RPMI7951 (cell line): ENCODE measurements around the gene SLN. TPM values are rescaled to one million over a fixed set of nuclear protein-coding genes. Genes with fewer than 3 reads are reported as not detected.

Experiments
- DNase-seq: peaks from one replicate; pipeline ENCODE4 v3.0.0-alpha.2; 2012; ENCODE audit warnings: low read depth
- total RNA-seq: library from RNA; depleted of rRNA; stranded (reverse); fragments of >200 nt; shearing (Covaris generic); gene quantifications from 2 replicates; pipeline ENCODE4 v1.2.3, GENCODE V29; 2014; rRNA removed

SLN gene
- total RNA-seq, 1 experiment from 2014 or later = not detected

GRCh38 chr11:107683807-107684206 is 28.0 kb downstream of the SLN start:
- DNase-seq = peak; percentile 26

DNA sequence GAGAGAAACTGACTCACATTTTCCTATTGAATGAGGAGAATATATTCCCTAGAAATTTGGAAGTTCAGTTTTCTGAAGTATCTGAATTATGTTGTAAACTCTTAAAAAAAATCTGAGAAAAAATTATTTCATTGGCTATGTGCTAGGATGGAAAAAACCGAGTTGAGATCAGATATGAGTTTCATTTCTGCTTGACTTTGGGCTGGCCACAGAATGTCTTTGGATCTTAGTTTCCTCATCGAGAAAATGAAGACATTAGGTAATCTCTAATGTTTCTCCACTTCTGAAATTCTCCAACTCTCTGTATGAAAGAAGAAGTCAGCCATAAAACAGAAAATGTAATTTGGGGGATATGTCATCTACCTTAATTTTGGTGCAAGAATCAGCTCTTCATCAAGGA is 28.8 kb downstream of the SLN start:
- DNase-seq = no peak

DNA sequence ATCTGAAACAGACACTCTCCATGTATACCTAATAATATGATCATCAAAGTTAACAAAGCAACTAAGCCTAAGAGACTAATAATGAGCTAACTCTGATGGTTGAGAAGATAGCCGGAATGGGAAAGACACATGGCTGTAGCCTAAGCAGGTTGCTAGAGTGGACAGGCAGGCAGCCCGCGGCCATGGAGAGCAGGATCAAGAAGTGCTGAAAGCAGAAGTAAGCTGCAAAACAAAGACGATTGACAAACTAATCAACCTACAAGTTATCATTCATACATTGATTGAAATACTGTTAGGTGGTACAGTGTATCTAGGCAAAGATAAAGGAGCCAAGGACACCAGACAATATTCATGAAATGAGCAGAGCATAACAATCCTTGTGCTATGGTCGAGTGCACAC is 29.3 kb downstream of the SLN start:
- no peak for DNase-seq

DNA sequence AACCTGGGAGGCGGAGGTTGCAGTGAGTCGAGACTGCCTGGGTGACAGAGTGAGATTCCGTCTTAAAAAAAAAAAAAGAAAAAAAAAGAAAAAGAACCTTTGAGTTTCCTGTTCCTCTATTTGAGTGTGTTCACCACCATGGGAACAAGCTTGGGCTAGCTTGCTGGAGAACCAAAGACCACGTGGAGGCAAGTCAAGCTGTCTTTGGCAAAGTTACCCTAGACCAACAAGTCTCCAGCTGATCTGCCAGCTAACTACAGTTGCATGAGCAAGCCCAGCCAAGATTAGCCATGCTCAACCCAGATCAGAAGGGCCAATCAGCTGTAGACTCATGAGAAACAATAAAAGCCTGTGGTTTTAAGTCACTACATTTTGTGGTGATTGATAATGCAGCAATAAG is 29.7 kb downstream of the SLN start:
- no peak for DNase-seq

GRCh38 chr11:107679255-107680024 is 32.4 kb downstream of the SLN start:
- DNase-seq = no peak

- DNase-seq = no peak
These were observed 33.3 kb downstream of the SLN start for GRCh38 chr11:107678632-107678971.

GRCh38 chr11:107677924-107678631 is 33.8 kb downstream of the SLN start:
- no peak for DNase-seq

GRCh38 chr11:107676336-107677057 is 35.4 kb downstream of the SLN start:
- no peak for DNase-seq

- no peak for DNase-seq
These were observed 36.0 kb downstream of the SLN start for GRCh38 chr11:107675902-107676301.

GRCh38 chr11:107669893-107670601 is 41.8 kb downstream of the SLN start:
- no peak for DNase-seq

DNA sequence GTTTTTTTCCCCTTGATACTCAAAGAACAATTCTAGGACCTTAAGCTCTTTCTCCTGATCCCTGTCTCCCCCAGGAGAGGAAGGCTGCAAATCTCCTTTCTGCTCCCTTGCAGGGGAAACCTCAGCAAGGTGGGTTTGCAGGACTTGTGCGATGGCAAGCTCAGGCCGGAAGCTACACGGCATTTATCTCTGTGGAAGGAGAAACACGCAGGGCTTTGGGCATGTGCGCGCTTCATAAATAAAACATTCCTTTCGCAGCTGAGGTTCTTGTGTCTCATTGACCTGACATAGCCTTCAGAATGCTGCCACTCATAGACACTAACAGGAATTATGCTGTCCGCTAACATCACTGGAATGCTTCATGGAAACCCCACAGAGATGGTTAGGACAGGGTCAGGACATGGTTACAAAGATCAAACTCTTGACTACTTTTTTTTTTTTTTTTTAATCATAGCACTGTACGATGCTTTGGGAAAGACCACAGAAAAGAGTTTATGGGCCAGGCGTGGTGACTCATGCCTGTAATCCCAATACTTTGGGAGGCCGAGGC is 42.6 kb downstream of the SLN start:
- DNase-seq = no peak

GRCh38 chr11:107666911-107667613 is 44.8 kb downstream of the SLN start:
- DNase-seq = no peak

- peak; percentile 57 for DNase-seq
These were observed 46.8 kb downstream of the SLN start for GRCh38 chr11:107665018-107665417.

DNA sequence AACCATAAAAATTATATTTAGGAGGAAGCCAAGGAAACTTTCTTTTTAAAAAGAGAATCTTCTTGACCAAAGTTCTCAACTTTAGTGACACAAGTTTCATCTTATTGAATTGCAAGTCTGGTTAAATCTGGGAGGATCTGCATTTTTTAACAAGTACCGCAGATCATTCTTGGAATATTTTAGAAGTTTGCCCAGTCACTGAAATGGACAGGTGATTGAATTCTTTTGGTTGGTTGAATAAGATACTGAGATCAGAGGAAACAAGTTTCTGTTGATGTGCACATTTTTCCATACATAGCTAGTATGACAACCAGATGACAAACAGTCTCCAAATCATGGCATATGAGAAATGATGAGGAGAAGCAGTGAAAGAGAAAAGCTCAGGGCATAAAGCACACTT is 50.2 kb downstream of the SLN start:
- DNase-seq = no peak

GRCh38 chr11:107660066-107660465 is 51.8 kb downstream of the SLN start:
- no peak for DNase-seq

DNA sequence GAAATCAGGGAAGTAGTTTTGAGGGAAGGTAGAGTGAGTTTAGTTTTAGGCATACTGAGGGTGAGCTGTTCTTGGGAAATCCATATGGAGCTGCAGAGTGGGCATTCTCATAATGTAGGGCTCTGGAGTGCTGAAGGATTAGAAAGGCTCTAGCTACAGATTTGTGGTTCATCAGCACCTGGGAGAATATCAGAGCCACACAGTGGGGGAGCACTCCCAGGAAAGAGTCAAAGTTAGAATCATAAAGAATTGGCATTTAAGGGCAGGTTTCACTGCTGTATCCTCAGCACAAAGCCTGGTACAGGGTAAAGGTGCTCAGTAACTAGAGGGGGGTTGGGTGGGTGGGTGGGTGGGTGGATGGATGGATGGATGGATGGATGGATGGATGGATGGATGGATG is 52.5 kb downstream of the SLN start:
- no peak for DNase-seq

Other genes with a start within 250 kb of the SLN start
- gene ALKBH8, start 146.3 kb downstream of the SLN start, total RNA-seq = 11.2 and 11.3 TPM in 2 replicates
- gene ELMOD1, start 120.9 kb downstream of the SLN start, total RNA-seq = 0.12 and 0.20 TPM in 2 replicates
- 36.5 and 43.5 TPM in 2 replicates for gene SLC35F2, start 146.7 kb upstream of the SLN start, total RNA-seq
- gene RAB39A, start 216.4 kb upstream of the SLN start, total RNA-seq = 0.68 and 1.1 TPM in 2 replicates